PFSK-1 (cell line): ENCODE data around the gene RAD51B.

Source experiments
- FOXP2 ChIP-seq: optimal IDR thresholded peaks from 2 replicates; pipeline ENCODE3; 2011; ENCODE audit warnings: borderline replicate concordance, control low read depth, inconsistent platforms; ENCODE audit not compliant: insufficient read depth; ENCODE audit errors: extremely low read length, extremely low read depth
- POLR2AphosphoS5 ChIP-seq: IDR thresholded peaks from 2 replicates; pipeline ENCODE4 v1.6.1; 2012; ENCODE audit warnings: low read depth, mild to moderate bottlenecking, control low read depth, low read length, moderate library complexity
- SIN3A ChIP-seq: IDR thresholded peaks from 2 replicates; pipeline ENCODE4 v1.6.1; 2012; ENCODE audit warnings: mild to moderate bottlenecking, low read length, moderate library complexity, borderline replicate concordance; ENCODE audit not compliant: insufficient read depth
- TAF1 ChIP-seq: IDR thresholded peaks from 2 replicates; pipeline ENCODE4 v1.6.1; 2012; ENCODE audit warnings: low read length, control low read depth, borderline replicate concordance; ENCODE audit not compliant: insufficient read depth
- TF ChIP-seq, protein P1 (sequence below), 2 experiments: IDR thresholded peaks; 2 replicates each; pipeline versions ENCODE4 v1.6.1 to v1.8.0; 2011 to 2012; ENCODE audit warnings: low read depth in 2 of 2, low read length in 2 of 2, control low read depth in 1 of 2, inconsistent platforms in 1 of 2, mild to moderate bottlenecking in 1 of 2, moderate library complexity in 1 of 2; ENCODE audit not compliant: insufficient read depth in 1 of 2

Gene RAD51B

DNA sequence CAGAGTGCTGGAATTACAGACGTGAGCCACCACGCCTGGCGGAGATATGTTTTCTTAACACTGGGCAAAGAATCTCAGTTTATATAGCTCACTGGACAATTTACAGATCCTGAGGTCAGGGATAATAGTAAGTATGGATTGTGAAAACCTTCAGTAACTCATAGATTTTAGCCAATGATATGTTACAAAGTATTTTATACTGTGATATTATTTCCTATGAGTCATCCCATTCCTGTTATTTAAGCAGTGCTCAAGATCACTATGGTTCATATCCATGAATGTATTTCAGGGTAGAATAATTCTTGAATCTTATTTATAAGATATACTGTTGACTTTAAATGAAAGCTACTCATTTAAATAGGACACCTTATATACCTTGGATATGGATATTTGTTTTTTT is 107.2 kb downstream of the RAD51B start:
- TF ChIP-seq TAF1 (no peak), FOXP2 (no peak), SIN3A (no peak), POLR2AphosphoS5 (no peak)
- TF ChIP-seq, protein P1, sequence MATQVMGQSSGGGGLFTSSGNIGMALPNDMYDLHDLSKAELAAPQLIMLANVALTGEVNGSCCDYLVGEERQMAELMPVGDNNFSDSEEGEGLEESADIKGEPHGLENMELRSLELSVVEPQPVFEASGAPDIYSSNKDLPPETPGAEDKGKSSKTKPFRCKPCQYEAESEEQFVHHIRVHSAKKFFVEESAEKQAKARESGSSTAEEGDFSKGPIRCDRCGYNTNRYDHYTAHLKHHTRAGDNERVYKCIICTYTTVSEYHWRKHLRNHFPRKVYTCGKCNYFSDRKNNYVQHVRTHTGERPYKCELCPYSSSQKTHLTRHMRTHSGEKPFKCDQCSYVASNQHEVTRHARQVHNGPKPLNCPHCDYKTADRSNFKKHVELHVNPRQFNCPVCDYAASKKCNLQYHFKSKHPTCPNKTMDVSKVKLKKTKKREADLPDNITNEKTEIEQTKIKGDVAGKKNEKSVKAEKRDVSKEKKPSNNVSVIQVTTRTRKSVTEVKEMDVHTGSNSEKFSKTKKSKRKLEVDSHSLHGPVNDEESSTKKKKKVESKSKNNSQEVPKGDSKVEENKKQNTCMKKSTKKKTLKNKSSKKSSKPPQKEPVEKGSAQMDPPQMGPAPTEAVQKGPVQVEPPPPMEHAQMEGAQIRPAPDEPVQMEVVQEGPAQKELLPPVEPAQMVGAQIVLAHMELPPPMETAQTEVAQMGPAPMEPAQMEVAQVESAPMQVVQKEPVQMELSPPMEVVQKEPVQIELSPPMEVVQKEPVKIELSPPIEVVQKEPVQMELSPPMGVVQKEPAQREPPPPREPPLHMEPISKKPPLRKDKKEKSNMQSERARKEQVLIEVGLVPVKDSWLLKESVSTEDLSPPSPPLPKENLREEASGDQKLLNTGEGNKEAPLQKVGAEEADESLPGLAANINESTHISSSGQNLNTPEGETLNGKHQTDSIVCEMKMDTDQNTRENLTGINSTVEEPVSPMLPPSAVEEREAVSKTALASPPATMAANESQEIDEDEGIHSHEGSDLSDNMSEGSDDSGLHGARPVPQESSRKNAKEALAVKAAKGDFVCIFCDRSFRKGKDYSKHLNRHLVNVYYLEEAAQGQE (IDR thresholded peaks at IDR 0.05; ENCODE audit: insufficient read depth in 1 of 2, low read depth in 2 of 2, low read length in 2 of 2) = no peak

DNA sequence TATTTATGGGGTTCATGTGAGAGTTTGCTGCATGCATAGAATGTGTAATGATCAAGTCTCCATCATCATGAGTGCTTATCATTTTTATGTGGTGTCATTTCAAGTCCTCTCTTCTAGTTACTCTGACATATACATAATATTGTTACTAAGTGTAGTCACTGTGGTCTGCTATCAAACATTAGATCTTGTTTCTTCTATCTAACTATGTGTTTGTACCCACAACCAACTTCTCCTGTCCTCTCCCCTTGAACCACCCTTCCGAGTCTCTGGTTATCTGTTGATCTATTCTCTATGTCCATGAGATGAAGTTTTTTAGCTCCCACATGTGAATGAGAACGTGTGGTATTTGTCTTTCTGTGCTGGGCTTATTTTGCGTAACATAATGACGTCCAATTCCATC is 107.7 kb downstream of the RAD51B start:
- no peak for TF ChIP-seq TAF1
- no peak for TF ChIP-seq POLR2AphosphoS5

- TF ChIP-seq FOXP2 (no peak), TAF1 (no peak), POLR2AphosphoS5 (no peak), SIN3A (no peak)
- TF ChIP-seq, protein P1 (IDR thresholded peaks at IDR 0.05; ENCODE audit: insufficient read depth in 1 of 2, low read depth in 2 of 2, low read length in 2 of 2) = no peak
These were observed 108.8 kb downstream of the RAD51B start for GRCh38 chr14:67928375-67928774.

DNA sequence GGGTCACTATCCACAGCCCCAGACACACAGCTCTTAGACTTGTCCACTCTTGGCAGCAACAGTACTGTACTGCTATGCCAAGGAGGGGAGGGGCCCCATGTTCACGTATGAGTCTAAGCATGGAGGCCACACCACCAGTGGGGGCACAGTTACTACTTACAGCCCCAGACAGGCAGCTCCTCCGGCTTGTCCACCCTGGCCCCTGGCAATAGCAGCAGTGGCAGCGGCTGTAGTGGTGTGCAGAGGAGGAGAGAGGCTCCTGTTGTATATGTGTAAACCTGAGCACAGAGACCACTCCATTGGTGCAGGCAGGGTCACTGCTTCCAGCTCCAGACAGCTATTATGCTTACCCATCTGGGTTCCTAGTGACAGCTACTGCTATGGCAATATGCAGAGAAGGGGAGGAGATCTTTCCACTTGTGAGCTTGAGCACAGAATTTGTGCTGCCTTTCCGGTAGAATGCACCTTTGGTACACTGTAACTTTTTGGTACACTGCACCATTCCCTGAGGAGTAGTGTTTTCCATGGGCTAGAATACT is 113.2 kb downstream of the RAD51B start:
- TF ChIP-seq FOXP2 = no peak
- no peak for TF ChIP-seq SIN3A
- TF ChIP-seq, protein P1 (IDR thresholded peaks at IDR 0.05; ENCODE audit: insufficient read depth in 1 of 2, low read depth in 2 of 2, low read length in 2 of 2) = no peak
- no peak for TF ChIP-seq POLR2AphosphoS5
- no peak for TF ChIP-seq TAF1

DNA sequence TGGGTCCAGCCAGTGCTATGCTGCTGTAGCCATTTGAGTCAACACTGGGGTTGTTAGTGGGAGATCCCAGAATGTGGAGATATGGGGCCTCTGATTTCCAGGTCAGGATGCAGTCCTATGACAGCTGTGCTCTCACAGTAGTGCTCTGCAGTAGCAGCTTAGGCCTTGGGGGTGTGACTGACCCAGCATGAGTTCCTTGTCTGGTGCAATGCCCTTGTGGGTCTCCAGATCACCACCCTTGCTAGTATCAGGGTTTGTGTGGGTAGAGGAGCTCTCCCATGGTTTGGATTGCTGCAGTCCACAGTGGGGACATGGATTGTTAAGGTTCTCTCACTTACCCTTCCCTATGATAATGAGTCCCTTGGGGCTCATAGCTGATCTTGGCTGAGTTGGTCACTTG is 113.7 kb downstream of the RAD51B start:
- TF ChIP-seq SIN3A (no peak), TAF1 (no peak), FOXP2 (no peak), POLR2AphosphoS5 (no peak)
- TF ChIP-seq, protein P1 (IDR thresholded peaks at IDR 0.05; ENCODE audit: insufficient read depth in 1 of 2, low read depth in 2 of 2, low read length in 2 of 2) = no peak
